AG04450 (cell line): ENCODE measurements around the gene FAM25G. TPM values are rescaled to one million over a fixed set of nuclear protein-coding genes. Genes with fewer than 3 reads are reported as not detected.
"Not testable (repeated sequence)": the region's sequence is repeated elsewhere in the genome, so short reads cannot be mapped to it uniquely, and the experiment has no call there.

Experiments
- CTCF ChIA-PET: fragments of 300-600, 350-600 bp; formaldehyde crosslinking; extraction: SDS; loops from one replicate; lab custom pipeline; 2022; ENCODE audit warnings: antibody characterized with exemption, inconsistent platforms; lab: Charles Lee
- POLR2A ChIA-PET: fragments of 350-600 bp; formaldehyde crosslinking; extraction: SDS; loops from one replicate; lab custom pipeline; 2021; ENCODE audit warnings: antibody characterized with exemption, inconsistent platforms; lab: Yijun Ruan, JAX
- DNase-seq: peaks from one replicate; pipeline ENCODE4 v3.0.0-alpha.2; 2011; ENCODE audit warnings: low read depth, low spot score
- H3K27ac ChIP-seq: one replicate; pipeline ENCODE4 v1.5.1; 2012; ENCODE audit warnings: low read depth, low read length, control low read depth
- H3K27me3 ChIP-seq: one replicate; pipeline ENCODE4 v1.6.0; 2012; ENCODE audit warnings: low read length; ENCODE audit not compliant: control insufficient read depth, insufficient read depth
- H3K4me3 ChIP-seq: 2 replicates; pipeline ENCODE4 v1.5.1; 2011; ENCODE audit warnings: mild to moderate bottlenecking, low read depth, low read length, control low read depth
- H3K9me3 ChIP-seq: 2 replicates; pipeline ENCODE4 v1.5.1; 2012; ENCODE audit warnings: low read length; ENCODE audit not compliant: control insufficient read depth, insufficient read depth
- polyA plus RNA-seq: library from polyadenylated mRNA; depleted of rRNA; stranded (reverse); fragments of >200 nt; gene quantifications from 2 replicates; pipeline ENCODE4 v1.2.3, GENCODE V29; 2011

FAM25G gene
- polyA plus RNA-seq, 1 experiment, result not detected

GRCh38 chr10:47480133-47480532 is 11.4 kb downstream of the FAM25G start:
- H3K27ac ChIP-seq, POLR2A ChIA-PET, H3K27me3 ChIP-seq, H3K9me3 ChIP-seq, DNase-seq, H3K4me3 ChIP-seq, CTCF ChIA-PET: not testable (repeated sequence)

GRCh38 chr10:47478114-47478513 is 13.4 kb downstream of the FAM25G start:
- CTCF ChIA-PET, H3K4me3 ChIP-seq, H3K9me3 ChIP-seq, H3K27ac ChIP-seq, POLR2A ChIA-PET, H3K27me3 ChIP-seq, DNase-seq: not testable (repeated sequence)

GRCh38 chr10:47477078-47477477 is 14.4 kb downstream of the FAM25G start:
- CTCF ChIA-PET, H3K9me3 ChIP-seq, H3K27me3 ChIP-seq, H3K27ac ChIP-seq, H3K4me3 ChIP-seq, POLR2A ChIA-PET, DNase-seq: not testable (repeated sequence)

GRCh38 chr10:47475101-47475500 is 16.4 kb downstream of the FAM25G start:
- CTCF ChIA-PET, H3K27me3 ChIP-seq, DNase-seq, POLR2A ChIA-PET, H3K27ac ChIP-seq, H3K4me3 ChIP-seq, H3K9me3 ChIP-seq: not testable (repeated sequence)

GRCh38 chr10:47473516-47473915 is 18.0 kb downstream of the FAM25G start:
- H3K27me3 ChIP-seq, DNase-seq, CTCF ChIA-PET, H3K27ac ChIP-seq, H3K4me3 ChIP-seq, POLR2A ChIA-PET, H3K9me3 ChIP-seq: not testable (repeated sequence)

GRCh38 chr10:47472647-47473046 is 18.9 kb downstream of the FAM25G start:
- POLR2A ChIA-PET, H3K9me3 ChIP-seq, H3K4me3 ChIP-seq, CTCF ChIA-PET, H3K27me3 ChIP-seq, DNase-seq, H3K27ac ChIP-seq: not testable (repeated sequence)

GRCh38 chr10:47472072-47472471 is 19.4 kb downstream of the FAM25G start:
- H3K9me3 ChIP-seq, H3K27me3 ChIP-seq, H3K27ac ChIP-seq, POLR2A ChIA-PET, H3K4me3 ChIP-seq, CTCF ChIA-PET, DNase-seq: not testable (repeated sequence)

- H3K27me3 ChIP-seq, H3K9me3 ChIP-seq, H3K4me3 ChIP-seq, POLR2A ChIA-PET, DNase-seq, H3K27ac ChIP-seq, CTCF ChIA-PET: not testable (repeated sequence)
Measured at GRCh38 chr10:47468731-47469528, 22.6 kb downstream of the FAM25G start.

- H3K4me3 ChIP-seq, H3K27ac ChIP-seq, H3K27me3 ChIP-seq, H3K9me3 ChIP-seq, CTCF ChIA-PET, DNase-seq, POLR2A ChIA-PET: not testable (repeated sequence)
Measured at GRCh38 chr10:47467957-47468356, 23.5 kb downstream of the FAM25G start.

GRCh38 chr10:47467458-47467857 is 24.0 kb downstream of the FAM25G start:
- POLR2A ChIA-PET, H3K4me3 ChIP-seq, H3K9me3 ChIP-seq, H3K27me3 ChIP-seq, DNase-seq, CTCF ChIA-PET, H3K27ac ChIP-seq: not testable (repeated sequence)

GRCh38 chr10:47465216-47465917 is 26.1 kb downstream of the FAM25G start:
- DNase-seq, H3K4me3 ChIP-seq, H3K27me3 ChIP-seq, CTCF ChIA-PET, H3K27ac ChIP-seq, H3K9me3 ChIP-seq, POLR2A ChIA-PET: not testable (repeated sequence)
